Measurements from ENCODE around the gene SMARCAL1.
"Not testable (repeated sequence)": the region's sequence is repeated elsewhere in the genome, so short reads cannot be mapped to it uniquely, and the experiment has no call there.

SMARCAL1 gene

DNA sequence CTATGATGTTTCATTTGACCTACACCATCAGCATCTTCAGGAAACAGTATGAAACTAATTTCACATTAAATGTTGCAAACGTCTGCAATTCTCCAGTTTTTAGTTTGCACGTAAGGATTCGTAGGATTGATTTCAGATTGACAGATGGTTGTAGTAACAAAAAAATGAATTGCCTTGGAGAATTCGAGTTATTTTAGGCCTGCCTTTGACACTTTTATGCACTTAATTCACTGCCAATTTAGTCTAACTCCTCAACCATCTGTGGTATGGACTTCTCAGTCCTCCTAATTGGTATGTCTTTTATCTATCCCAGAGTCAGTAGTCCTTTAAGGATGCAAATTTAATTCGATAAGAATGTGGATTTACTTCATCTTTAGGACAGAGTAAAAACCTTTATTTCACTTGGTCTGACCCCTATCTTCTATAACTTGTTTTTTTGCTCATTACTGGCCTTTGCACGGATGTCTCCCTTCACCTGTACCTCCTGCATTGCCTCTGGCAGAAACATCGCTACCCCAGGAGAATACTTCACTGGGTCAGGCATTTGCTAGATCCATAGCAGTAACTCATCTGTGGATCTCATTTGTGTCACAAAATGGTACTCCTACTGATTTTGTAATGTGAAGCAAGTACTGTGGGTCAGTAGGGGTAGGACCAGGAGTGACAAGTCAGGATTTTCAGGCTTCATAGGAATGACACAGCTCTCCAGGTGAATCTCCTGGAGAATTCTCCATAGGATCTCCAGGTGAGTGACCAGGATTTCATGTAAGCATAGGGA is 90.3 kb downstream of the SMARCAL1 start:
- no peak for DNase-seq (ENCODE audit: low read depth in 2 of 2)

DNA sequence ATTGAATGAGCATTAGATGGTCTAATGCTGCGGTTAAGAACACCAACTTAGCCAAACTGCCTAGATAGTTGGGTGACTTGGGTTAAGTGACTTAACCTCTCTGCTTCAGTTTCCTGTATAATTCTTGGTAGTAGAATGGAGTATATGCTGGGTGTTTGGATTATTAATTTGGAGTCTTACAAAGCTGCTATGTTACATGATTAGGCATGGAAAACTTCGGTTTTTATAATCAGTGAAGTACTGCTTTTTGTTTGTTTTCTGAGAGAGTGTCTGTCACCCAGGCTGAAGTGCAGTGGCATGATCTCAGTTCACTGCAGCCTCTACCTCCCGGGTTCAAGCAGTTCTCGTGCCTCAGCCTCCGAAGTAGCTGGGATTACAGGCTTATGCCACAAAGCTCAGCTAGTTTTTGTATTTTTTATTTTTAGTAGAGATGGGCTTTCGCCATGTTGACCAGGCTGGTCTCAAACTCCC is 90.9 kb downstream of the SMARCAL1 start:
- DNase-seq (ENCODE audit: low read depth in 2 of 2) = no peak

DNA sequence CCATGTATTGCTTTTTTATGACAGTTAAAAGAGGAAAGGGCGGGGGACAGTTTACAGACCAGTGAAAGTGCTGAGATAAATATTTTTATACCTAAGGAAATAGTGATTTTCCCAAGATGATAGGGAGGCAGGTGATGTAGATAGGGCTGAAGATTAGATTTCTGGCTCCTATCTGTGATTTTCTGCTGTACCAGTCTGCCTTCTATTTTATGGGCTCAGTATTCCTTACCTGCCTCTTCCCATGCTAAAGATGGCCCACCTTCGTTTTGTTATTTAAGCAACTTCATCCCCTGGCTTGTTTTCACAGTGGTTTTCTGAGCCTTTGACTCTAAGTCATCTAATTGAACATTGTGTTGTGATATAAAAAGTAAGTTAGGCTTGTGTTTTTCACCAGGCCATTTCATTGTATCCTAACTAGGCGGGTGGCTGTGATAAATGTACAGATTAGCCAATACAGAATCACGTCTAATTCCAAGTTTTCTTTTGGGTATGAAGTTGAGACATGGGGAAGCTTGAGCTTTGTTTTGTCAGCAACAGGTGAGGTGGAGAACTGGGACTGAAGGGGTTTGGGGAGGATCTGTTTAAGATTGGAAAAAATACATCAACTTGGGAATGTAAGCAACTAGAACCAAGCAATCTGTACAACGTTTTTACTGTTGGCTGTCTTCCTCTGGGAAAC is 91.6 kb downstream of the SMARCAL1 start:
- no peak for DNase-seq (ENCODE audit: low read depth in 2 of 2)

DNA sequence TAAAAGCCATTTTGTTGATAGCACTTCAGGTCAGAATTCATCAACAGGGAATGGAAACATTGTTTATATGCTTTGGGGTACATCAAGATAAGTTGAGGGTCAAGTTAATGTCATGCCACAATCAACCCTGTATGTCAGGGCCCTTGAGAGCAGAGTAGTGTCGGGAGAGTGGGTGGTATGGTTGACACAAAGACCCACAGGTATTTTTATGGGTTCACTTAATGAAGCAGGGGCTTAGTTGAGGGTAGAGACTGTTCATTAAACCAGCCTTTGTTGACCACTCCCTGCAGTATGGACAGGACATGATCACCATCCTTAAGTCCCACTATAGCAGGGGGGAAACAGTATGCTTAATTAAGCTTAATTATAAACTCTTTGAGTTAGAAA is 92.1 kb downstream of the SMARCAL1 start:
- no peak for DNase-seq (ENCODE audit: low read depth in 2 of 2)

DNA sequence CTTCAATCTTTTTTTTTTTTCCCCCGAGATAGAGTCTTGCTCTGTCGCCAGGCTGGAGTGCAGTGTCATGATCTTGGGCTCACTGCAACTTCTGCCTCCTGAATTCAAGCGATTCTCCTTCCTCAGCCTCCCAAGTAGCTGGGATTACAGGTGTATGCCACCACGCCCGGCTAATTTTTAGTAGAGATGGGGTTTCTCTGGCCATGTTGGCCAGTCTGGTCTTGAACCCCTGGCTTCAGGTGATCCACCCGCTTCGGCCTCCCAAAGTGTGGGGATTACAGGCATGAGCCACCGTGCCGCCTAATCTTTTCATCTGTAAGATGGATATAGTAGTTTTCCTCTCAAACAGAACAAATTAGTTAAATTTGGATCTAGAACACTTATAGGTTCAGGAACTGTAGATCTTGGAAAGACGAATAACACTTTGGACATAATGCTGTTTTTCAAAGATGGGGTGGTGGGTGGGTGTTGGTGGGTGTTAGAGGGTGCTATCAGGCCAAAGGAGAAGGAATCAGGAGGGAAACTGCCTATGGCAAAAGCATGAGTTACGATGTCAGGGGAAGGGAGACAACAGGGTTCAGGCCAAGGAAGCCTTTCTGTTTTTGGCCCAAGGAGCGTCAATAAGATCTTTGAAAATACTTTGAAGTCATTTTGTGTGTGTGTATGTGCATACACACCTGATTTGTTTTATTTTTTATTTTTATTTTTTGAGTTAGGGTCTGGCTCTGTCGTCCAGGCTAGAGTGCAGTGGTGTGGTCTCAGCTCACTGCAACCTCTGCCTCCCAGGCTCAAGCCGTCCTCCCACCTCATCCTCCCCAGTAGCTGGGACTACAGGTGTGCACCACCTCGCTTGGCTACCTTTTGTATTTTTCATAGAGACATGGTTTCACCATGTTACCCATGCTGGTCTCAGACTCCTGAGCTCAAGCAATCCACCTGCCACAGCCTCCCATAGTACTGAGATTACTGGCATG is 93.1 kb downstream of the SMARCAL1 start:
- no peak for DNase-seq (ENCODE audit: low read depth in 2 of 2)

DNA sequence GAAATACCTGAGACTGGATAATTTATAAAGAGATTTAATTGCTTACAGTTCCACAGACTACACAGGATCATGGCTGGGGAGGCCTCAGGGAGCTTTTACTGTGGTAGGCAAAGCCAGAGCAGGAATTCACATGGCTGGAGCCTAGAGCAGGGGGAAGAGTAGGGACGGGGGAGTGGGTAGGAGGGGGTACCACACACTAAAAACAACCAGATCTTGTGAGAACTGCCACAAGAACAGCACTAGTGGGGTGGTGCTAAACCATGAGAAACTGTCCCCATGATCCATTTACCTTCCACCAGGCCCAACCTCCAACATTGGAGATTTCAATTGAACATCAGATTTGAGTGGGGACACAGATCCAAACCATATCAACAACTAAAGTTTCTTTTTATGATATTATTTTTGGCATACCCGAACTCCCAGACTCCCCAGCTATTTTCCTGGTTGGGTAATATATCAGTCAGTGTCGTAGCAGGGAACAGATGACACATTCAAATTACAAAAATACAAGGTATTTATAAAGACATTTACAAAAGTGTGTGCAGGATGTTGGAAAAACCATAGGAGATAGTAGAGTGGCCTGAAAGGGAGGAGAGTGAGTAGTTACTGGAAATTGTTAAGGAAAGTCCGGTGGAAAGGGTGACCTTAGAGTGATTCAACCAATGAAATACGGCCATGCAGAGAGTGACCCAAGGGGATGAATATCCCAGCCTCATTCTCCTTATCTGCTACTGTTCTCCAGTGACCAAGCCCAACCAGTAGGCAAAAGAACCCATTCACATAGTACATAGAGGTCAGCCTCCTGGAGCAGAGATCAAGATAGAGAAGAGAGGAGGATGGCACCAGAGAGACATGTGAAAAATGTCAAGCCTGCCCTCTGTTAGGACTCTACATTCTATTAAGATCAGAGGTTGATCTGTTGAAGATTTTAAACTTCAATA is 95.2 kb downstream of the SMARCAL1 start:
- DNase-seq (ENCODE audit: low read depth in 2 of 2) = no peak

DNA sequence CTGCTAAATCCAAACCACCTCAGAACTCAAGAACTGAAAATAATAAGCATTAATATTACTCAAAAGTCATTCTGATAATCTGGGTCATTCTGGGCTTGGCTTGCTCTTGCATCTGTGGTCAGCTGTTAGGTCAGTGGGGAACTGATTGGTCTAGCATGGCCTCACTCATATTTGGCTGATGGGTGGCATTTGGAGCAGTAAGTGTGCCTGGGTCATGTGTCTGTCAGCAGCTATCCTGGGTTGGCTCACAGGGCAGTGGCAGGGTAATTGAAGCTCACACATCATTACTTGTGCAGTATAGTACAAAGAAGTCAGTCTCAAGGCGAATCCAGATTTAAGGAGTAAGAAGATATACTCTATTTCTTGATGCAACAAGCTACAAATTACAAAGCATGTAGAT is 95.9 kb downstream of the SMARCAL1 start:
- DNase-seq (ENCODE audit: low read depth in 2 of 2) = no peak

DNA sequence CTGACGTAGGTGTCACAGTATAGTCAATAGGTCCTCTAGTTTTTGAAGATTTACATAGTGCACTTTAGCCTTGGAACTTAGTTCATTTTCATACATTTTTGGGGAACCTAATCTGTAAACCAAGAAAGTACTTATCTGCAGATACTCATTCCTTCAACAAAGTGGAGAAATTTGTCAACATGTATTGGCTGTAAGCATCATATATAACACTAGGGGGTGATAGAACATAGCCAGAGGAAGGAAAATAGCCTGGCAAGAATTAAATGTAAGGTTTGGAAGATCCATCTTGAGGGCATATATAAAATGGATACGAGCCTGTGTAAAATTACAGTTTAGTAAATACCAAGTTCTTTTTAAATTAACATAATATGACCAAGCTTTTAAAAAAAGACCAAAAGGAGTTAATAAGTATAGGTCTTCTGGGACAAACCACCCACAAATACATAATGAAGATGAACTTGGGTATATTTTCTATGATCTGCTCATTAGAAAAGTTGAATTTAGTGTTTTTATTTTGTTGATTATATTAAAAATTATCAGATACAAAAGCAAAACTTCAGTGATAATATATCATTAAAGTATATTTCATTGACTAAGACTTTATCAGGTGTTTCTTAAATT is 104.6 kb downstream of the SMARCAL1 start:
- no peak for DNase-seq (ENCODE audit: low read depth in 2 of 2)

DNA sequence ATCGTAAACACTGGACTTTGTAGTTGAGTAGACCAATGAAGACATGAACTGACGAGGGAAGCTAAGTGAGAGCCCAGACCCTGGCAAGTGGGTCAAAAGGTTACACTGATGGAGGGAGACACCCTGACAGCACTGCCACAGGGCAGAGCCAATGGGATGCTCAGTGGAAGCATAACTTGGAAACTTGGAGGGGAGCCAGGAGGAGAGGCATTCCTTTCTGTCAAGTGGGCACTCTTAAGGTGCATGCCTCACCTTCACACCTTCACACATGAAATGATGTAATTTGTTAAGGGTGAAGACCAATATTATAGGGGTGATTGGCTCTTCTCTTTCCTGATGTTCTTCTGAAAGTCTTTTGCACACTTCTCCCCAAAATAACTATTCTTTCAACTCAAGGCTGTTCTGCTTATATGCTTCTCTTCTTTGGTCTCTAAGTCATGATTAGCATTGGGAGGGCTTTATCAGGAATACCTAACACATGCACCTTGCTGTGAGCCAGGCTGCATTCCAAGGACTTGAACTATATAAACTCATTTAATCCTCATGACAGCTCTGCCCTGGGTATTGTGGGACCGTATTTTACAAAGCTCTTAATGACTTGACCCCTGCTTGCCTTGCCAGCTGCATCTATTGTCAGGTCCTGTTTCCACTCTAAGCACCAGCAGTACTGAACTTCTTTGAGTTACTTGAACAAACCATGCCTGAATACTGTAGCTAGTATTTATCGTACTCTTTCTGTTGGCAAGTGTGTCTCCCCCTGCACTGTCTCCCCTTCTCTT is 105.4 kb downstream of the SMARCAL1 start:
- no peak for DNase-seq (ENCODE audit: low read depth in 2 of 2)

DNA sequence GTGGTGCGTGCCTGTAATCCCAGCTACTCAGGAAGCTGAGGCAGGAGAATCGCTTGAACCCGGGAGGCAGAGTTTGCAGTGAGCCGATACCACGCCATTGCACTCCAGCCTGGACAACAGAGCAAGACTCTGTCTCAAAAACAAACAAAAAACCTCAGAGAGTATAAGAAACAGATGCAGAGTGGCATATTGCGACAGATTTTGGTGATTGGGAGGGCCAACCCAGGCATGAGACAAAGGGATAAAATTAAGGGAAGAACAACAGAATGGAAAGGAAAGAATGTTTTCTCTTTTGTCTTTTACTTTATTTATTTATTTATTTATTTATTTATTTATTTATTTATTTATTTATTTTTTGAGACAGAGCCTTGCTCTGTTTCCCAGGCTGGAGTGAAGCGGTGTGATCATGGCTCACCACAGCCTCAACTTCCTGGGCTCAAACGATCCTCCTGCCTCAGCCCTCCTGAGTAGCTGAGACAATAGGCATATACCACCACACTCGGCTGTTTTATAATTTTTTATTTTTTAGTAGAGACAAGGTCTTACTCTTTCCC is 106.4 kb downstream of the SMARCAL1 start:
- DNase-seq (ENCODE audit: low read depth in 2 of 2) = not testable (repeated sequence)

DNA sequence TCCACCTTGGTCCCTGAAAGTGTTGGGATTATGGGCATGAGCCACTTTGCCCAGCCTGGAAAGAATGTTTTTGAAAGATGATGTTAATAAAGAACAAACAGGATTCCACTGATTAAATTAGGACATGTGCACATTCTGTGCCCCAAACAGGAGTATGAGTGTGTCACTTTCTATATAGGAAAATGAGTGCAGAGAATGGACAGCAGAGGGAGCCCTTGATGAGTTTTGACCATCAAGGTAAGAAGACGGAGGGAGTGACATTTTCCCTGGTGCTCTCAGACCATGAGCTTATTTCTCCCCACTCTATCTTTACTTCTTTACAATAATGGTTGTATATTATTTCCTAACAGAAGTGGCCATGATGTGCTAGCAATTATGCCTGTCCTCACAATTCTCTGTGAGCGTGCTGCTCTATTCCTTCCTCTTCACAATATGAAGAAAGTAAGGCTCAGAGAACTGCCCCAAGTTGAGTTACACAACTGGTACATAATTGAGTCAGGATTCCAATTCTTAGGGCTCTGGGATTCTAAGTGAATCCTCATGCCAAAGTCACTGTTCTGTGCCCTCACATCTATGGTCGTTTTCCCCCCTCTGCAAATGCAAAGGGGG is 107.0 kb downstream of the SMARCAL1 start:
- DNase-seq (ENCODE audit: low read depth in 2 of 2) = peak; percentile 35 to 49

DNA sequence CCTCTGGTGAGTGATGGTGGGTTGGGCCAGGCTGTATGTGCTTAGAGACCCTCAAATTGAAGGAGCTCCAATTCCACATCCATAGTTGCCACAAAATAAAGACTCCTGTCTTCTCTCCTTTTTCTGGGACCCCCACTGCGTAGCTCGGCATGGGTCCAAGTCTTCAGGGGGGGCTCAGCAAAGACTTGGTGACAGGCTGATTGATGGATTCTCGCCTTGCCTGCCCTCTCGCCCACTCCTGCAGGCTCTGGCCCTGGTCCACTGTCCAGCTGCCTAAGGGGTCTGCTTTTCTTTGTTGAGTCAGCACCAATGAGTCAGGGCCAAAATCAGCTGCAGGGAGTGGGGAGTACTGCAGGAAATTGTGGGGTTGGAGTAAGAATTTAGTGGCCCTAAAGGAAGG is 107.8 kb downstream of the SMARCAL1 start:
- no peak for DNase-seq (ENCODE audit: low read depth in 2 of 2)

DNA sequence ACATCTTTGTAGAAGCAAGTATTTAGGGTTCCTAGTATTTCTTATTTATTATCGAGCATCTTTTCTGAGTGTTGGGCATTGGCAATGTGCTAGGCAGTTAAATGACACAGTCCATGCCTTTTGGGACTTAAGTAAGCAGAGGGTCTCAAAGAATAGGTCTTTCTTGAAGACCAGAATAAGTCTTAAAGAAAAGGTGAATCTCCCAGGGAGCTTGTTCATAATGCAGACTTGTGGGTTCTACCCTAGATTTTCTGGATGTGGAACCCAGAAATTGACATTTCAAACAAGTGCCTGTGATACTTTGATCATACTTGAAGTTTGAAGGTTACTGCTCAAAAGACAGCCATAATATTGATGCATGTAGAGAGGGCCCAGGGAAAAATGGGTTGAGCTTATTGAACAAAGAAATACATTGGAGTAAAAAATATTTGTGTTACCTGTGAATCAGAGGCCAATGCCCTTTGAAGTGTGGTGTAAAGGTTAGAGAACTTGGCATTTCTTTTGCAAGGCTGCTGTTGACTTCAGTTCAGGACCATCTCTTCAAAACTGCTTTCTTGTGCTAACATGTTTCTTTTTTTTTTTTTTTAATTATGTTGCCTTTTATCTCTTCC is 110.7 kb downstream of the SMARCAL1 start:
- no peak for DNase-seq (ENCODE audit: low read depth in 2 of 2)

DNA sequence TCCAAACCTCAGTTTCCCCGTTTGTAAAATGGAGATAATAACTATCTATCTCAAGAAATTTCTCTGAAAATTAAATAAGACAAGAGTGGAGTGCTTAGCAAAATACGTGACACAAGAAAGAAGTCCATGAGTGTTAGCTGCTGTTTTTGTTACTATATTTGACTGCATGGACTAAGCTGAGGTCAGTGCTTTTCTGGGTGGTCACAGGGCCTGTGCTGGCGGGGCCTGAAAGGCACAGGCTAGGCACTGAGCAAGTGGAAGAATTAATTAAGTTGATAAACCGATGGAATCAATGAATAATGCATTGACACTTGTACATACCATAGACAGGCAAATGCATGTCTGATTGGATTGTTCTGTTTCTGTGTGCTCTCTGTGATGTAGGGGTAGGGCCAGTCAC is 113.7 kb downstream of the SMARCAL1 start:
- no peak for DNase-seq (ENCODE audit: low read depth in 2 of 2)

DNA sequence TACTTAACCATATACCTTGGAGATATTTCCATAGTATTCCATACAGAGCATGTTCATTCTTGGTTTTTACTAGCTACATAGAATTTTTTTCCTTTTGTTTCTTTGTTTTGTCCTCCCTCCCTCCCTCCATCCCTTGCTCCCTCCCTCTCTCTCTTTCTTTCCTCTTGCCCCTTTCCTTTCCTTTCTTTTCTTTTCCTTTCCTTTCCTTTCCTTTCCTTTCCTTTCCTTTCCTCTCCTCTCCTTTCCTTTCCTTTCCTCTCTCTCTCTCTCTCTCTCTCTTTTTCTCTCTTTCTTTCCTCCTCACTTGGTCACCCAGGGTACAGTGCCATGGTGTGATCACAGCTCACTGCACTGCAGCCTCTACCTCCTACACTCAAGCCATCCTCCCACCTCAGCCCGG is 114.7 kb downstream of the SMARCAL1 start:
- DNase-seq (ENCODE audit: low read depth in 2 of 2) = no peak

DNA sequence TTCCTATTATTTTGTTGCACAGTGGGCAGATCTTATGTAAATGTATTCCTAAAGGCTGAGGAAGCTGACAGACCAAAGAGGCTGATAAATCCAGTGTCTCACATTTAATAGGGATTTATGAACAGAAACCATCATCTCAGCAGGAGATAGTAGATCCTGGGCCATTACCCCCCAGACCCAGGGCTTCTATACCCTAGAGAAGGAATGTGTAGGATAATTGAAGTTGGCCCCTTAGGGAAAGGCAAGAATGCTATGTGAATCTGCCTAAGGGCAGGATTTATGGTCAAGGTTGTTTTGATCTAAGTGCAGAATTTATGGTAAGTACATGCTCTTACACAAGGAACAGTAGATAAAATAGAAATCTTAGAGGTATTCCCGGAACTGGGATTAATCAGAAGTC is 115.3 kb downstream of the SMARCAL1 start:
- DNase-seq (ENCODE audit: low read depth in 2 of 2) = no peak

DNA sequence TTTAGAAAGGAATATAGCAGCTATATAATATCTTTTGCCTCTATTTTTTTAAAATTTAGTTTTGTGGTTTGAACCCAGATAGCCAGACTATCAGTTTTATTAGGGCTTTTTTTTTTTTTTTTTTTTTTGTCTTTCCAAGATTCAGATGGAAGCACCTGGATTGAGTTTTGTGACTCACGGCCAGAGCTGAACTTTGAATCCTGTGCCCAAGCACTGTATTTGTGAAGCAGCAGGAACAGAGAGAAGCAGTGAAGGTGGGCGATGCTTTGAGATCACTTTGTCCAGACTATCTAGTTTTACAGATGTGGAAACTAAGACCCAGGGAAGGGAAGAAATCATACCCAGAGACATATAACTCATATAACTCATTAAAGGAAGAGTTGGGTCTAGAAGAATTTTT is 120.3 kb downstream of the SMARCAL1 start:
- DNase-seq (ENCODE audit: low read depth in 2 of 2) = no peak

Data from fibroblast of skin of left biceps (primary cell).